Measurements from ENCODE around the gene ATXN1. TPM values are rescaled to one million over a fixed set of nuclear protein-coding genes. Genes with fewer than 3 reads are reported as not detected.

Gene ATXN1
- total RNA-seq, 1 experiment from 2014 or later, result 5.6 TPM

GRCh38 chr6:16434885-16435284, 326.4 kb downstream of the ATXN1 start:
- Histone ChIP-seq H2AFZ (ENCODE audit: low read length) (no peak overlapping the region), H4K8ac (replicated peaks; ENCODE audit: insufficient read length, low read depth, low read length) (no peak overlapping the region), H3K9ac (ENCODE audit: extremely low read depth, insufficient read length, low read length) (no peak overlapping the region), H3K79me2 (ENCODE audit: insufficient read depth, low read length) (no peaks in the 10 kb centered on the region), H3T11ph (ENCODE audit: low read length) (no peak overlapping the region), H3K9me3 (ENCODE audit: control insufficient read depth, low read depth, low read length) (no peaks in the 10 kb centered on the region), H3K56ac (ENCODE audit: insufficient read length, low read depth, low read length) (no peak overlapping the region), H2BK15ac (ENCODE audit: low read depth, low read length) (no peak overlapping the region), H4K5ac (ENCODE audit: insufficient read length, low read depth, low read length) (no peak overlapping the region), H4K91ac (ENCODE audit: insufficient read length, low read depth, low read length) (no peak overlapping the region), H2BK12ac (ENCODE audit: insufficient read length, low read depth, low read length) (no peak overlapping the region), H3K4me2 (ENCODE audit: insufficient read depth, insufficient read length, low read length) (no peak overlapping the region), H3K79me1 (ENCODE audit: insufficient read depth, low read depth, low read length, poor library complexity, severe bottlenecking) (no peaks in the 10 kb centered on the region), H2BK120ac (ENCODE audit: low read depth, low read length, poor library complexity, severe bottlenecking) (no peak overlapping the region), H4K20me1 (ENCODE audit: control insufficient read depth, insufficient read depth, insufficient read length) (no peaks in the 10 kb centered on the region), H3K23me2 (ENCODE audit: insufficient read length, low read depth, low read length, poor library complexity, severe bottlenecking) (no peaks in the 10 kb centered on the region), H2BK5ac (ENCODE audit: insufficient read length, low read length) (no peak overlapping the region), H3K18ac (ENCODE audit: insufficient read length, low read depth, low read length) (no peak overlapping the region), H3K14ac (ENCODE audit: insufficient read depth, low read length) (no peak overlapping the region), H3K23ac (ENCODE audit: insufficient read length, low read depth, low read length) (no peak overlapping the region), H3K27ac (ENCODE audit: insufficient read length, low read depth, low read length) (no peak overlapping the region), H3K27me3 (ENCODE audit: insufficient read depth, low read length) (no peaks in the 10 kb centered on the region), H3K4me1 (ENCODE audit: insufficient read depth, low read length) (peaks cover 2% of the 10 kb centered on the region; the same call in 1 of the 2 replicates), H3K4ac (ENCODE audit: low read depth, low read length) (no peak overlapping the region), H2BK20ac (ENCODE audit: low read depth, low read length, poor library complexity, severe bottlenecking) (no peak overlapping the region), H2AK5ac (ENCODE audit: insufficient read length, low read length) (no peak overlapping the region)
- DNase-seq, result no peak
- H3K4me1 Mint-ChIP-seq, result peaks cover 0 to 6% of the 10 kb centered on the region in 2 experiments; a peak in 1 of 4 replicates
- WGBS (ENCODE audit: extremely low coverage, insufficient read length, low lambda C conversion rate), result no CpG with 5 or more reads among the region's 4 CpGs
- H3K9me3 Mint-ChIP-seq, result no peaks in the 10 kb centered on the region
- H3K27ac Mint-ChIP-seq, result no peak overlapping the region
- no peak for TF ChIP-seq CTCF (conservative IDR thresholded peaks at IDR 0.05)
- H3K4me3 Mint-ChIP-seq, result no peak overlapping the region
- H3K27me3 Mint-ChIP-seq (ENCODE audit: low read depth), result no peaks in the 10 kb centered on the region
- H3K36me3 Mint-ChIP-seq (ENCODE audit: insufficient read depth in 1 of 3, low read depth in 3 of 3), result no peaks in the 10 kb centered on the region
